Epithelial cell of esophagus (primary cell): ENCODE results near the gene DIDO1.
"Not testable (repeated sequence)": the region's sequence is repeated elsewhere in the genome, so short reads cannot be mapped to it uniquely, and the experiment has no call there.

Experiments used
- DNase-seq: peaks from one replicate; pipeline ENCODE4 v3.0.0; 2010; ENCODE audit warnings: low read depth
- H3K4me3 ChIP-seq: 2 replicates; pipeline ENCODE4 v1.5.1; 2011; ENCODE audit warnings: mild to moderate bottlenecking, low read length, control low read depth
- TF ChIP-seq, protein P1 (sequence below): IDR thresholded peaks from 2 replicates; pipeline ENCODE4 v1.5.1; 2011; ENCODE audit warnings: low read depth, mild to moderate bottlenecking, low read length, control low read depth, inconsistent platforms; ENCODE audit not compliant: insufficient read depth; ENCODE audit errors: missing control alignments

Gene DIDO1

DNA sequence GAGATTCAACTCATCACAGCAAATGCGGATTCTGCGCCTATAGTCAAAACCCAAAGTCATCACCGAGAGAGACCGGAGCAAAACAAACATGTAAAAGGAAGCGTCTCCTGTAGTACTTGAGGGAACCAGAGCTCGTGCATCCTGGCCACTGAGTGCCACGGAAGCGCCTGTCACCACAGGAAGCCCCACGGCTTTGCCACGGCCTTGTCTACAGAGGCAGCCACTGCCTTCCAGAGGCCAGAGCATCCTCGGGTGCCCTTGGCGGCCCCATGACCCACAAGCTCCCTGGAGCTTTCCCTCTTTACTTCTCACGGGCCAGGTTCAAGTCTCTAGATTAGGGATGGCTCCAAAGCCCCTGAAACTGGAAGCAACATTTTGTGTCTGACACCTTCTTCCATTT, 72.2 kb downstream of the DIDO1 start:
- DNase-seq = no peak
- TF ChIP-seq, protein P1, sequence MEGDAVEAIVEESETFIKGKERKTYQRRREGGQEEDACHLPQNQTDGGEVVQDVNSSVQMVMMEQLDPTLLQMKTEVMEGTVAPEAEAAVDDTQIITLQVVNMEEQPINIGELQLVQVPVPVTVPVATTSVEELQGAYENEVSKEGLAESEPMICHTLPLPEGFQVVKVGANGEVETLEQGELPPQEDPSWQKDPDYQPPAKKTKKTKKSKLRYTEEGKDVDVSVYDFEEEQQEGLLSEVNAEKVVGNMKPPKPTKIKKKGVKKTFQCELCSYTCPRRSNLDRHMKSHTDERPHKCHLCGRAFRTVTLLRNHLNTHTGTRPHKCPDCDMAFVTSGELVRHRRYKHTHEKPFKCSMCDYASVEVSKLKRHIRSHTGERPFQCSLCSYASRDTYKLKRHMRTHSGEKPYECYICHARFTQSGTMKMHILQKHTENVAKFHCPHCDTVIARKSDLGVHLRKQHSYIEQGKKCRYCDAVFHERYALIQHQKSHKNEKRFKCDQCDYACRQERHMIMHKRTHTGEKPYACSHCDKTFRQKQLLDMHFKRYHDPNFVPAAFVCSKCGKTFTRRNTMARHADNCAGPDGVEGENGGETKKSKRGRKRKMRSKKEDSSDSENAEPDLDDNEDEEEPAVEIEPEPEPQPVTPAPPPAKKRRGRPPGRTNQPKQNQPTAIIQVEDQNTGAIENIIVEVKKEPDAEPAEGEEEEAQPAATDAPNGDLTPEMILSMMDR = no peak

DNA sequence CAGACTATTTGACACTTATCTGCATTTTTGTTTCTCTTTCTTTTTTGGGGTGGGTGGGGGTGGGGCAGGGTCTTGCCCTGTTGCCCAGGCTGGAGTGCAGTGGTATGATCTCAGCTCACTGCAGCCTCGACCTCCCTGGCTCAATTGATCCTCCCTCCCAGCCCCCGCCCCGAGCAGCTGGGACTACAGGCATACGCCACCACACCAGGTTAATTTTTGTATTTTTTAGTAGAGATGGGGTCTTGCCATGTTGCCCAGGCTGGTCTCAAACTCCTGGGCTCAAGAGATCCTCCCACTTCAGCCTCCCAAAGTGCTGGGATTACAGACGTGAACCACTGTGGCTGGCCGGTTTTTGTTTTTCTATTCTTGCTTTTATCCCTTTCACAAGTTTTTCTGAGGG, 73.0 kb downstream of the DIDO1 start:
- not testable (repeated sequence) for DNase-seq, H3K4me3 ChIP-seq

More for the DNA sequence above, 72.2 kb downstream of the DIDO1 start:
- H3K4me3 ChIP-seq = no peak overlapping the region

DNA sequence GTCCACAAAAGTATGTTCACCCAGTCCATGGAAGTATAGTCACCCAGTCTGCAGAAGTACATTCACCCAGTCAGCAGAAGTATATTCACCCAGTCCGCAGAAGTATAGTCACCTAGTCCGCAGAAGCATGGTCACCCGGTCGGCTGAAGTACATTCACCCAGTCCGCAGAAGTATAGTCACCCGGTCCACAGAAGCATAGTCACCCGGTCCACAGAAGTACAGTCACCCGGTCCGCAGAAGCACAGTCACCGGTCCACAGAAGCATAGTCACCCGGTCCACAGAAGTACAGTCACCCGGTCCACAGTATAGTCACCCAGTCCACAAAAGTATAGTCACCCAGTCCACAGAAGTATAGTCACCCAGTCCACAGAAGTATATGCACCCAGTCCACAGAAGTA, 73.5 kb downstream of the DIDO1 start:
- H3K4me3 ChIP-seq = no peak overlapping the region
- DNase-seq = no peak
- TF ChIP-seq, protein P1 = no peak

DNA sequence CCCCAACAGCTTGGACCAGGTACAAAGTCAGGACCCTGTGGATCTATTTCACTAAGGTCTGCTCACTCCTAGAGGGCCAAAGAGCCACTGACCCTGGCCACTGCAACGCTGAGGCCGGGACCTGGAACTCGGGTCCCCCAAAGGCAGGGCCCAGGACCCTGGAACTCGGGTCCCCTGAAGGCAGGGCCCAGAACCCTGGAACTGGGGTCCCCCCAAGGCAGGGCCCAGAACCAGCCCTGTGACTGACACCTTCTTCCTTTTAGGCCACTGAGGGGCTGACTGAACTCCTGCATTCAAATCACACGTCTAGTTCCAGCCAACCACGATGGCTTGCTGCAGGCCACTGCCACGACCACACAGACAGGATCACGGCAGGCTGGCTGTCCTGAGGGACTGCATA, 74.1 kb downstream of the DIDO1 start:
- DNase-seq = no peak
- TF ChIP-seq, protein P1 = no peak
- no peak overlapping the region for H3K4me3 ChIP-seq

DNA sequence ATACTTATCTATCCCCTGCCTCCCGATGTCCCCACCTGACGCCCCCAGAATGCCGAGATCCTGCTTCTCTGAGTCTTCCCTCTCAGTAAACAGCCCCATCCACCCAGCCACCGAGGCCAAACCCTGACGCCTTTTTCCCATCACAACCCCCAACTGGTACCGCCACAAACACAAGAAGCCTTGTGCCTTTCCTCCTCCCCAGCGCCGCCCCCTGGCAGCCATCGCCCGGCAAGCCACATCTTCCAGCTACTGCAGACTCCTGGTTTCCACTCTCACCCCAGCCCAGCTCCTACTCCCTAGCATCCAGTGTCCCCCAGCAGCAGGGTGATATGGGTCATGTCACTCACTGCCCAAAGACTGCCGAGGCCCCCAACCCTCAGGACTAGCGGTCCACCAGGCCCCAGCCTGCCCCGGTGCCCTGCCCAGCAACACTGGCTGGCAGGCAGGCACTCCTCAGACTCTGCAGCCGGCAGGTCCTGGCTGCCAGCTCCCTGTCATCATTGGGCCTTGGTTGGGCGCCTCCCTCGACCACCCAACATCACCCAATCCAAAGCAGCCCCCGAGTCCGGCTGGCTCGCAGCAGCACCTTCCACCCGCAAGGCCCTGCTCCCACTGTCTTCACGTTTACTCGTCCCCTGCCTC, 75.9 kb downstream of the DIDO1 start:
- no peak overlapping the region for H3K4me3 ChIP-seq
- TF ChIP-seq, protein P1 = no peak
- no peak for DNase-seq

DNA sequence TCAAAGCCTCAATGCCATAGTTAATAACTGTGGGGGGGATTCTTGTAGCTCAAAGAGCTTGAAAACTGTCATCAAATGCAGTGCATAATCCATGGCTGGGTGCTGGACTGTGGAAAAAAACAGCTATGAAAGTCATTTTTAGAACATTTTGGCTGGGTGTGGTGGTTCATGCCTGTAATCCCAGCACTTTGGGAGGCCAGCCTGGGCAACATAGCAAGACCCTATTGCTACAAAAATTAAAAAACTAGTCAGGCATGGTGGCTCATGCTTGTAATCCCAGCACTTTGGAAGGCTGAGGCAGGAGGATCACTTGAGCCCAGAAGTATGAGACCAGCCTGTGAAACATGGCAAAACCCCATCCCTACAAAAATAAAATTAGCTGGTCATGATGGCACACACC, 76.9 kb downstream of the DIDO1 start:
- TF ChIP-seq, protein P1 = no peak
- no peak for DNase-seq
- H3K4me3 ChIP-seq = no peak overlapping the region

DNA sequence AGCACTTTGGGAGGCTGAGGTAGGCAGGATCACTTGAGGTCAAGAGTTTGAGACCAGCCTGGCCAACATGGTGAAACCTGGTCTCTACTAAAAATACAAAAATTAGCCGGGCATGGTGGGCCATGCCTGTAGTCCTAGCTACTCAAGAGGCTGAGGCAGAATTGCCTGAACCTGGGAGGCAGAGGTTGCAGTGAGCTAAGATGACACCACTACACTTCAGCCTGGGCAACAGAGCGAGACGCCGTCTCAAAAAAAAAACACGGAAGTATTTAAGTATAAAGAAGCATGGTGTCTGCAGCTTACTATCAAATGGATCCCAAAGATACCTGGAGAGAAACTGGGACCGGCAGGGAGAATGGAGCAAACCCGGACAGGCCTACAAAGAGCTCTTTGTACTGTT, 77.4 kb downstream of the DIDO1 start:
- H3K4me3 ChIP-seq, DNase-seq: not testable (repeated sequence)

DNA sequence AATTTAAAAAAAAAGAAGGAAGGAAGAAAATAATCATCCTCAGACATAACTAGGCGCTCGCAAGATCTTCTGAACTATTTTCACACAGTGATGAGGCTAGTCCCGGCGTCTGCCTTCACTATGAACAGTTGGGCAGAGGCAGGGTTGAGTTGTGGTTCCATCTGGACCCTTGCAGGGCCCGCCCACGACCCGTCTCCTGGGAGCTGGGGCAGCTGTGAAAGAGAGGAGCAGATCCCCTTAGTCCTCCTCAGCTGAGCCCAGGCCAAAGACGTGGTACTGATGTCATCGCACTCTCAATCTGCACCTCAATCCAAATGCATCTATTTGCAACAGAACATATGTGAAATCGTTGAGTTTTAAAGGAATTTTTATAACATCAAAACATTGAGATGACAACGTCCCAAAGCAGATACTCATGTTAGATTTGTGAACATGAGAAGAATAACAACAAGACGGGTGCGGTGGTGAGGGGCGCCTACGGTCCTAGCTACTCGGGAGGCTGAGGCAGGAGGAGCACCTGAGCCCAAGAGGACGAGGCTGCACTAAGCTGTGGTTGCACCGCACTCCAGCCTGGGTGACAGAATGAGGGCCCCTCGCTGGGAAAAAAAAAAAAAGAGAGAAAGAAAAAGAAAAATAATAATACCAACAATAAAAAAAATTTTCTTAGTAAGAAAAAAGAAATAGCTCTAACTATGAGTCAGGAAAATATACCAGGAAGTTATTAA, 80.0 kb downstream of the DIDO1 start:
- TF ChIP-seq, protein P1 = no peak
- no peak for DNase-seq
- no peak overlapping the region for H3K4me3 ChIP-seq
